Colon (tissue), 2 donors: ENCODE measurements around the gene DNMBP.

ENCODE experiments used
- FAIRE-seq: peaks from 2 replicates; lab custom pipeline; 2012; peaks lifted over from hg19 to GRCh38; lab: Jason Lieb, UNC
- donor health status: control.
- donor health status: control.

The DNMBP gene

DNA sequence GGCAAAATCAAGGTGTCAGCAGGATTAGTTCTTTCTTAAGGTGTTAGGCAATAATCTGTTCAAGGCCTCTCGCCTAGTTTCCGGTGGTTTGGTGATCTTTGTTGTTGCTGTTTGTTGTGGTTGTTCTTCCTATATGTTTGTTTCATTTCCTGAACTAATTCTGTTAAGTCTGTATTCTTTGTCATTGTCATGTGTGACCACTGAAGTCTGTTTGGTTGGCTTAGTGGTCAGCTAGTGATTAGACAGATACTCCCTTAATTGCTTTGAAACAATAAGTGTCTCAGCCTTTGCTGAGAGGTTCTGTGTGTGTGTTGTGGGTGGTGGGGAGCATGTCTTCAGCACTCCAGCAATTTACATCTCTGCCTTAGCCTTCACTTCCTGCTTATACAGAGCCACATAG is 181.3 kb downstream of the DNMBP start:
- no peak for FAIRE-seq

DNA sequence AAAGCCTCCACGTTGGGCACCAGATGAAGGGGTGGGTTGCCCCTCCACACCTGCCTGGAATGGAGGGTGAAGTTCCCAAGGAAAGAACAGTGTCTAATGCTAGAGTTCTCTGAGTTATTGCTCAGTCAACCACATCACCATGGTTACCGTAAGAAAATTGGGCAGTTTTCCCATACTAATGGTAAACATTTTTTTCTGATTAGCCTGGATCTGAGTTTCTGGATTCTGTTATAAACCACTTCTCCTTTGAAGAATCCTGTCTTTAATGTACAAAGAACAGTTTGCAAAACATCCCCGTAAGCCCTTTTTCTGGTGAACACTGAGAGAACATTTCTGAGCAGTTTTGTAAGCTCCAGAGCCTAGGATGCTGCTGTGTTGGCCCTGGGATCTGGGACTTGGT is 181.8 kb downstream of the DNMBP start:
- FAIRE-seq: no peak
